NCI-H345 (cell line): ENCODE data around the gene CSNK1G3.

ENCODE experiments used
- DNase-seq: peaks from one replicate; lab custom pipeline; 2025; lab: John Stamatoyannopoulos, UW

CSNK1G3 gene

DNA sequence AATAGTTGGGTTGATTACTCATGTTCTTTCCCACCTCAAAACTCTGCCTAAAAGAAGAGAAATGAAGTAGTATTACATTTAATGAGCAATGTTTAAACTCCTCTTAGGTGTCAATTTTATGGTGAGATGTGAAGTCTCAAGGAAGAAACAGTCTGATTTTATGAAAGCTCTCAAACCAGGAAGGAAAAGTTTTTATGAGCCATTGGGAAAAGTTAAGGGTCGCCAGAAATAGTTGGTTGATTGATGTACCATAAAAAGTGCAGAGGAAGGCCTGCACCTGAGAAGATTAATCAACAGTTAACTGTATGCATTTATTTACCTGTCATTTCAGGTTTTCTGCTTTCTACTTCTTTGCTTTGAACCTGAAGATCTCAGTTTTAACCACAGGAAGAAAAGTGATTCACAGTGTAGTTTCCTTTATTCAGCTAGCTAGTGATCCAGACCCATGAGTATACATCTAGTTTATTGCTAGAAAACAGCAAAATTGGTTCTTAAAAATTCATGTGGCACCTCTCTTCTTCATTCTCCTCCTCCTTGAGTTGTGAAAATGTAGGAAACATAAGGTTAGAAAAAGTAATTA lies 133.1 kb downstream of the CSNK1G3 start:
- no peak for DNase-seq

GRCh38 chr5:123647066-123647465 lies 135.1 kb downstream of the CSNK1G3 start:
- no peak for DNase-seq

GRCh38 chr5:123651234-123651633 lies 139.3 kb downstream of the CSNK1G3 start:
- DNase-seq = no peak

DNA sequence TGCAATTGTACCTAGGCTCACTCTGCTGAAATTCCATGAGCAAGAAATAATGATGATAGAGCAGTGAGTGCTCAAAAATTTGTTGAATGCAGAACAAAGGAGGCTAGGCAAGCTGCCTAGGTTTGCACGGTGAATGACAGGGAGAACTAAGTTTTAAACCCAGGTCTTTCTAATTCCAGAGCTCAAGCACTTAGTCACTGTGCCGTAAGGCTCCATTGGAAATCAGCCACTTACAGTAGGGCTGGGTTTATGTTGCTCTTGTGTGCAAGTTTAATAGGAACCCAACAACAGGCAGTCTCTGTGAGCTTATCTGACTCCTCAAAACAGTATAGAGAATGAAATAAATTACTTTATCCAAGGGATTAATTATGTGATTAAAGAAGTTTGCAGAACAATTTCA lies 147.0 kb downstream of the CSNK1G3 start:
- no peak for DNase-seq

GRCh38 chr5:123659495-123659894 lies 147.5 kb downstream of the CSNK1G3 start:
- DNase-seq = no peak

DNA sequence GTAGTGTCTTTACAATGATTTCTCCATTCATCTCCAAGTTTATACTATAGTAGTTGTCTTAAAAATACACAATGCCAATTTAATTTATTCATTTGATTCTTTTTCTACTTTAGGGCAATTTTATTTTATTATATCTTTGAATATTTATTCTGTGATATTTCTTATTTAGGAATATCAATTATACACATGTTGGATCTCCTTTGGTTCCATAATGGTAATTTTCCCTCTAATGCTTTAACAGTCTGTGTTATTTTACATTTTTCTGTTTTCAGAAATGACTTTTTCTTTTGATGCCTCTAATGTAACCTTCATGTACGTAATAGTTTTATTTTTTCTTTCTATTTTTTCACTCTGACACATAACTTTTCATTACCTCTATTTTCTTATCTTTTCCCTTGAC lies 153.0 kb downstream of the CSNK1G3 start:
- DNase-seq = no peak

- no peak for DNase-seq
Measured at GRCh38 chr5:123665822-123666371, 153.9 kb downstream of the CSNK1G3 start.
